Uterine smooth muscle cell (primary cell): ENCODE measurements around the gene AMELY. TPM values are rescaled to one million over a fixed set of nuclear protein-coding genes. Genes with fewer than 3 reads are reported as not detected.

Experiments used
- total RNA-seq: library from RNA; depleted of rRNA; stranded (reverse); fragments of >200 nt; gene quantifications from 2 replicates; pipeline ENCODE4 v1.2.3, GENCODE V29; 2014

The AMELY gene
- total RNA-seq = not detected in 2 replicates

DNA sequence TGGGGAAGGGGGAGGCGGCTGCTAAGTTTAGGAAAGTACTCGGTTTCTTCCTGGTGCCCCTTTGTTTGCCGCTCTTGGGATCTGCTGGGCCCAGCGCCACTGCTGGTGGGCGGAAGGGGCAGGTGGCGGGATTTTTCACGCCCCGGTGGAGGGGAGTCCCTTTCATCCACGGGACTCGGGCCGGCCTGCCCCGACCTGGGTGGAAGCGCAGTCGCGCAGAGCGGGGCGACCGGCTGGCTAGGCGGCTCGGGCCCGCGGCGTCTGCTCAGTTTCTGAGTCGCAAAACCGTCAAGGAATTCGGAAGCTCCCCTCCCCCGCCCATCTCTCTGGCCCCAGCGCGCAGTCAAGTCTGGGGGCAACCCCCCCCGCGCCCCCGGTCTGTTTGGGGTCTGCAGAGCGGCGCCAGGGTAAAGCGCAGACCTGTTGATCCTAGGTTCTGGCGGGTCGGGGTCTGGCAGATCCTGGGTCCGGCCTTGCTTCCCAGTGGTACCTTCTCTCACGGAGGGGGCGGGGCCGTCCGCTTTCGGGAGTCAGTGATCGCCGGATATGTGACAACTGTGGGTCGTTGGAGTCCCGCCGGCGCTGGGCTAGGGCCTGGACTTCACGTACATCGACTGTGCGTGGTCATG, at the start of gene AMELY:
AMELY (minus strand) TSS at position 500 of the 629 bp plus-strand sequence. CDS start 39,144 bp downstream, outside the sequence.

GRCh38 chrY:6910372-6911252, 940 bp downstream of the AMELY start, which contains the start of gene TBL1Y:
TBL1Y (plus strand) TSS chrY:6910697; CDS start chrY:7025085, 114,388 bp downstream.

Other genes starting within 250 kb of the AMELY start
- gene TBL1Y, start 1.1 kb downstream of the AMELY start, total RNA-seq = not detected in 2 replicates